GM19025 (cell line): ENCODE data around the gene SUPT3H.
"Not testable (repeated sequence)": the region's sequence is repeated elsewhere in the genome, so short reads cannot be mapped to it uniquely, and the experiment has no call there.

Experiments used
- ATAC-seq: cut with Tn5 transposase; IDR thresholded peaks from one replicate; pipeline ENCODE4 v1.9.1; 2021; ENCODE audit warnings: mild to moderate bottlenecking, low read depth, moderate library complexity; ENCODE audit not compliant: unreplicated experiment

Gene SUPT3H

GRCh38 chr6:45075246-45075645, 302.5 kb downstream of the SUPT3H start:
- no peak for ATAC-seq

- no peak for ATAC-seq
Measured at GRCh38 chr6:45074439-45074838, 303.3 kb downstream of the SUPT3H start.

- ATAC-seq, result no peak
Measured at GRCh38 chr6:45073771-45074170, 304.0 kb downstream of the SUPT3H start.

GRCh38 chr6:45072673-45073072, 305.1 kb downstream of the SUPT3H start:
- ATAC-seq, result no peak

- no peak for ATAC-seq
Measured at GRCh38 chr6:45072016-45072415, 305.7 kb downstream of the SUPT3H start.

- ATAC-seq, result no peak
Measured at GRCh38 chr6:45069091-45069490, 308.6 kb downstream of the SUPT3H start.

- not testable (repeated sequence) for ATAC-seq
Measured at GRCh38 chr6:45067446-45067845, 310.3 kb downstream of the SUPT3H start.

- not testable (repeated sequence) for ATAC-seq
Measured at GRCh38 chr6:45062659-45063058, 315.1 kb downstream of the SUPT3H start.

- no peak for ATAC-seq
Measured at GRCh38 chr6:45057711-45058110, 320.0 kb downstream of the SUPT3H start.

- no peak for ATAC-seq
Measured at GRCh38 chr6:45054610-45055009, 323.1 kb downstream of the SUPT3H start.

GRCh38 chr6:45052325-45052724, 325.4 kb downstream of the SUPT3H start:
- no peak for ATAC-seq

- ATAC-seq, result no peak
Measured at GRCh38 chr6:45049188-45049843, 328.4 kb downstream of the SUPT3H start.

- ATAC-seq, result no peak
Measured at GRCh38 chr6:45047573-45047972, 330.2 kb downstream of the SUPT3H start.

- ATAC-seq, result no peak
Measured at GRCh38 chr6:45045253-45045601, 332.5 kb downstream of the SUPT3H start.

- ATAC-seq, result no peak
Measured at GRCh38 chr6:45044510-45045252, 333.1 kb downstream of the SUPT3H start.

GRCh38 chr6:45044086-45044485, 333.6 kb downstream of the SUPT3H start:
- ATAC-seq, result no peak

GRCh38 chr6:45042673-45043072, 335.1 kb downstream of the SUPT3H start:
- ATAC-seq, result not testable (repeated sequence)

GRCh38 chr6:45038226-45038625, 339.5 kb downstream of the SUPT3H start:
- ATAC-seq, result no peak

- no peak for ATAC-seq
Measured at GRCh38 chr6:45036103-45036502, 341.6 kb downstream of the SUPT3H start.

GRCh38 chr6:45032426-45032825, 345.3 kb downstream of the SUPT3H start:
- no peak for ATAC-seq

- no peak for ATAC-seq
Measured at GRCh38 chr6:45031601-45032000, 346.1 kb downstream of the SUPT3H start.

- ATAC-seq, result no peak
Measured at GRCh38 chr6:45027126-45027525, 350.6 kb downstream of the SUPT3H start.
